Stimulated activated CD8-positive, alpha-beta memory T cell treated with anti-CD3 and anti-CD28 coated beads, Interleukin-12 subunit alpha, Interleukin-12 subunit beta, amount 100 ng/mL, for 1 hour (primary cell): ENCODE data around the gene VWC2L.

Experiments used
- DNase-seq: peaks from one replicate; pipeline ENCODE4 v3.0.0-alpha.2; 2020; ENCODE audit warnings: low read depth

VWC2L gene

DNA sequence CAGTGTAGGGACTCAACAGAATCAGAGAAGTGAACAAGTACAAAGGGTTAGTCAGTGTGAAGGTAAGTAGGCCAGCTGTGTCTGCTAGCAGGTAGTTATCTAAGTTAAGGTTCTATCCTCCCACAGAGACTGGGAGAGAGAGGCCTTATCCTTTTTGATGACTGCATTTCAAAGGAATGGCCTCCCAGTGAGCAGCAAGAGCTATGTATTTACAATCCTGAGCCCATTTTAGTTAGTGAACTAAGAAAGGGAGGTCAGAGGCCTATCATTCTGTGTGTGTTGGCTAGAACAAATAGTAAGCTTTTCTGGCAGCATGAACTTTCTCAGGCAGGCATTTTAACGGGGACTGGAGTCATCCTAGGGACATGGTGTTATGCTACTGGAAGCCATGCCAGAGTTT, 182.9 kb downstream of the VWC2L start:
- no peak for DNase-seq

DNA sequence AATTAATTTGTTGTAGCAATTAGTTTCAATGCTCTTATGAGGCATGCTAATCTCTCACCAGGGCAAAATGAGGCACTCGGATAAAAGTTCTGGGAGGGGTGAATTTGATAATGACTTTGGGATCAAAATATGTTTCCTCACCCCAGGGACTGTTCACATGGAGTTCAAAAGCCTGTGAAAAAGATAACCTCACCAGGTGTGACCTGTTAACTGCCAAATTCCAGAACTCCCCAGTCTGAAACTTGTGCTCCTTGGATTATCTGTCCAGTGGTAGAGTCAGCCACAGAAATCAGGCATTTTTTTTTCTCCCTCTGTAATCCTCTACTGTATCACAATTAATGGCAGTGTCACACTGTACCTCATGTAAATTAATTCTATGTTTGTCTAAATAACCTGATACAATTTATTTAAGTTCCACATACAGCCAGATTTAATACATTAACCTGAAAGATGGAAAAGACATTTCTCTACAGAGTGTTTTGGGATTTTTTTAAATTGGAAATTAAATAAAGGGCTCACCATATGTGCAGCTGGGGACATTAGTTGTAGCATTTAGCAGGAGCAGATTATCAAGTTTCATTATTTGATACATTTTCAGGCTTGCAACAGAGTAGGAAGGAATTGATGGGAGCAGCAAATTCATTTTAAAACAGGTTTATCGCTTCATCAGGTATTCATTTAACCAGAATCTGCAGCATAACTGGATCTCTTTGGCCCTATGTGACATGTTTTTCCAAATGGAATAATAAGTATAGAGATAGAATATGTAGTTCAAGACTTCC, 191.2 kb downstream of the VWC2L start:
- DNase-seq, result no peak

DNA sequence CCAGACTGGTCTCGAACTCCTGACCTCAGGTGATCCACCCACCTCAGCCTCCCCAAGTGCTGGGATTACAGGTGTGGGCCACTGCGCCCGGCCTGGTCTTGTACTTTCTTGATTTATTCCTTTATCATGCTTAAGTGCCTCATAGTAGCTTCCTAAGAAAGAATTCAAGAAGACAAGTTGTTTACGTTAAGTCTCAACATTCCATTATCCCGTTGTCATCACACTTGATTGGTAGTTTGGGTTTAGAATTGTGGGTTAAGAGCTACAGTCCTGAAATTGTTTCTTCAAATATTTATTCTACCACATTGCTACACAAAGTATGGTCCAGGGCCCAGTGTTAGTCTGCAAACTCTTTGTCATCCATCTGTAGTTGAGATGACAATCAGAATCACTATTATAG, 194.0 kb downstream of the VWC2L start:
- DNase-seq, result no peak

DNA sequence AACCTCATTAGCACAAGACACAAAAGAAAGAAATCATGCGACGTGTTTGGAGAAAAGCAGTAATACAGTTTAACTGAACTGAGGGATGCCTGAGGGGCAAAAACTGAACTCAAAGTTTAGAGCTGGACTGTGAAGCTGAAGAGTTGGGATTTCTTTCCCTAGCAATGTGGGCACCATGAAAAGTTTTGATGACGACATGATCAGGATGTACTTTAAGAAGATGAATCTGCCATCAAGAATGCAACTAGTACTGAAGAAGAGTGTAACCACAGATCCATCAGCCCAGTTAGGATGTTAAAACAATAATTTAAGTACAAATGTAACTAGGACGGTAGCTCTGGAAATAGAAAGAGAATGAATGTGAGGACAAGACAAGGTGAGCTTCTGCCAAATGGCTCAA, 196.2 kb downstream of the VWC2L start:
- no peak for DNase-seq

DNA sequence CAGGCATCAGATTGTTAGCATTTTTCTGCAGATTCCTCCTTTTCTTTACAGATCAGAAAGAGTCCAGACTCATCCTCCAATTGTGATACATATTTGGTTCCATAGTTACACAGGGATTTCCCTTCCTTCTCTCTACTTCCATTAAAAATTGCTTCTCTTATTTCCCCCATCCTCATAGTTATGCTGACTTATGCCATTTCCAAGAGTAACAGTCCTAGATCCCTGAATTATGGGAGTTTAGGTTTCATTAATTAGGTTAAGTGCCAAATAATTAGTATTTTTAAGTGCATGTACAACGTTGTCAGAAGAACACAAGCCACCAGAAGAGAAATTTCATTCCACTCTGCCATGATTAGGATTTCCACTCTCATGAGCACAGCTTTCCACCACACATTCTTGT, 200.2 kb downstream of the VWC2L start:
- DNase-seq, result no peak

DNA sequence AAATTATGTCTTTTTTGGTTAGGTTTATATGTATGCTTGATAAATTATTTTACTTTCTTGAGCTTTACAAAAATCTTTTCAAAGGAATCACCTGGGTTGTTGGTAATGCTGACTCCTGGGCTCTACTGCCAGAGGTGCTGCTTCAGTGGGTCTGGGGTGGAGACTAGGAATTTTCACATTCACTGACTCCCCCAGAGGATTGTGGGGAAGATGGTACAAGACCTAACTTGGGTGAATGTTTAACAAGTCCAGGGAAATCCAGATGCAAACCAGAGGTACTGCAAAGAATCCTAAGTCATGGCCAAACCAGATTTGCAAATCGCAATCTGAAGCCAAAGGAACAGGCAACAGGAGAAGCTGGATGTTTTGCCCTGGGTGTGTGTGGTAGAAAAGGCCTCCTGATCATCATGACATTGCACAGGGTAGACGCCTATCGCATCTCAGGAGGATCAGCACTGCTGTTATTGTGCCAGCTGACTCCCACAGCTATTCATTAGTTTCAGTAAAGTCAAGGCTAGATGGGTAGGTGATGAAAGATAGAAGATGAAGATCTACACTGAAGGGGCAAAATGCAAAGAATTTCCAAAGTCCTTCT, 213.4 kb downstream of the VWC2L start:
- DNase-seq, result no peak

DNA sequence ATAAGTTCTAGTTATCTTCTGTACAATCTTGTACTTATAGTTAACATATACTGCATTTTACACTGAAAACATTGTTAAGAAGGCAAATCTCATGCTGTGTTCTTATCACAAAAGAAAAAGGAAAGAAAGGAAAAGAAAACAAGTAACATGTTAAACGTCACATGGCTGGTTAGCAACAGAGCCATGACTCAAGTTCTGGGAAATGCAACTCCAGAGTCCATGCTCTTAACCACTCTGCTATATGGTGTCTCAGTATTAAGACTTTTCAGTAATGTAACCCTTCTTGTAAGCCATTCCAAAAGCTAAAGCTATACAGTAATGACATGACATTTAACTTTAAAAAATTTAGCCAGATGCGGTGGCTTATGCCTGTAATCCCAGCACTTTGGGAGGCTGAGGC, 217.2 kb downstream of the VWC2L start:
- DNase-seq, result no peak
